Kidney (tissue), 14 donors: ENCODE results near the gene TRPM1. TPM values are rescaled to one million over a fixed set of nuclear protein-coding genes. Genes with fewer than 3 reads are reported as not detected.
A peak's percentile ranks its signal among the peaks of the same experiment; 100 is the strongest.

Experiments
- DNase-seq, 5 donors: peaks; one replicate each; pipeline ENCODE4 v3.0.0-alpha.2; 2013 to 2020
- FAIRE-seq: peaks from 2 replicates; lab custom pipeline; 2012; peaks lifted over from hg19 to GRCh38; lab: Jason Lieb, UNC
- H3K27ac ChIP-seq, 2 donors: one replicate each; pipeline ENCODE4 v1.7.0; 2013; ENCODE audit warnings: low read depth in 2 of 2, low read length in 2 of 2, inconsistent platforms in 1 of 2
- H3K27me3 ChIP-seq: one replicate; pipeline ENCODE4 v1.7.1; 2013; ENCODE audit warnings: low read length, inconsistent platforms; ENCODE audit not compliant: control insufficient read depth, insufficient read depth
- H3K36me3 ChIP-seq, 3 donors: one replicate each; pipeline versions ENCODE4 v1.7.0 to v1.7.1; 2013; ENCODE audit warnings: low read length in 3 of 3, control low read depth in 1 of 3, inconsistent platforms in 1 of 3; ENCODE audit not compliant: insufficient read depth in 3 of 3, control insufficient read depth in 2 of 3
- H3K4me1 ChIP-seq, 3 donors: one replicate each; pipeline versions ENCODE4 v1.7.0 to v1.7.1; 2013; ENCODE audit warnings: low read length in 3 of 3, inconsistent platforms in 1 of 3, low read depth in 1 of 3; ENCODE audit not compliant: control insufficient read depth in 2 of 3, insufficient read depth in 2 of 3
- H3K4me3 ChIP-seq, 3 donors: one replicate each; pipeline versions ENCODE4 v1.7.0 to v1.8.1; 2013; ENCODE audit warnings: low read length in 3 of 3, control low read depth in 1 of 3, inconsistent platforms in 1 of 3
- H3K9ac ChIP-seq, 3 donors: one replicate each; pipeline versions ENCODE4 v1.7.0 to v1.7.1; 2013; ENCODE audit warnings: low read length in 3 of 3, control low read depth in 1 of 3, inconsistent platforms in 1 of 3
- H3K9me3 ChIP-seq, 3 donors: one replicate each; pipeline versions ENCODE4 v1.7.0 to v1.7.1; 2013; ENCODE audit warnings: low read length in 3 of 3, control low read depth in 1 of 3, inconsistent platforms in 1 of 3; ENCODE audit not compliant: control insufficient read depth in 2 of 3, insufficient read depth in 1 of 3
- CTCF ChIP-seq: IDR thresholded peaks from 3 replicates; pipeline ENCODE4 v1.5.1; 2012; ENCODE audit warnings: mild to moderate bottlenecking, moderate library complexity, borderline replicate concordance; ENCODE audit not compliant: insufficient read depth; ENCODE audit errors: extremely low read depth
- intact Hi-C: fragments of 100-400 bp; cut with DNase I; formaldehyde crosslinking; loops from one replicate; pipeline ENCODE4 v1.11.1; 2022
- polyA plus RNA-seq: library from polyadenylated mRNA; stranded (reverse); fragments of 350-450 nt; fragmentation: Illumina TruSeq; extraction: RNeasy Lipid Tissue Mini Kit (QIAGEN cat#74804); gene quantifications from one replicate; pipeline ENCODE4 v1.2.3, GENCODE V29; 2014; ENCODE audit warnings: low read depth, low replicate concordance; ENCODE audit not compliant: insufficient read depth
- total RNA-seq: library from RNA; stranded (reverse); fragmentation: NEBNext Ultra II Directional; extraction: Animal tissue kit (Norgen Biotek cat#: 25700); gene quantifications from one replicate; pipeline ENCODE4 v1.2.1, GENCODE V29; 2021
- donor health status: control.
- donor health status: control.
- donor health status: control.
- donor health status: control.
- donor health status: control.
- donor health status: DM: yes; HTN: yes; CAD: no.
- donor health status: Normal renal cell carcinoma (clear cell type).

Gene TRPM1
- total and polyA plus RNA-seq, 2 donors from 2014 or later, result 1.3 TPM; not detected in 1

DNA sequence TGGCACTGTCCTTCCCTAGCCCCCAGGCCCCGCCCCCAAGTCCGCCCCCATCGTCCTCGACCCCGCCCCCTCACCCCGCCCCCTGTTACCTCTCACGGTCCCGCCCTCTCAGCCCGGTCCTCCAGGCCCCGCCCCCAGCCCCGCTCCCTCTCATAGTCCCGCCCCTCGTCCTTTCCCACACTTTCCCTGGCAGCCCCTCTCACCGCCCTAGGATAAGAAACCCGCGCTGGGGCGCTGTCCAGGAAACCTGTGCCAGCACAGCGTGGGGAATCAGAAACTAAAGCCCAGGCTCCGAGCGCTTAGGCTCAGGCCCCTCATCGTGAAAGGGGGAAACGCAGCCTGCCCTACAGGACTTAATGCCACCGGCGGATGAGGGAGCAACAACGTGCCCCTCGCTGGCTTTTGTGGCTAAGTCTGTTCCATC lies 20.9 kb downstream of the TRPM1 start:
- TF ChIP-seq CTCF, result no peak
- Histone ChIP-seq H3K9ac (peak overlapping the region in 1 of 3 donors; percentile 43), H3K9me3 (no peaks in the 10 kb centered on the region), H3K4me3 (peak overlapping the region in 1 of 3 donors; percentile 39), H3K4me1 (peaks cover 0 to 23% (median 21%) of the 10 kb centered on the region in 3 donors), H3K36me3 (no peaks in the 10 kb centered on the region), H3K27ac (peak overlapping the region; percentile 52 to 62), H3K27me3 (no peaks in the 10 kb centered on the region)
- FAIRE-seq, result no peak
- DNase-seq, result peak; percentile 46 to 85 (median 70)
- intact Hi-C loops, result no loop called here

GRCh38 chr15:31079519-31079918 lies 22.0 kb downstream of the TRPM1 start:
- no peak for TF ChIP-seq CTCF
- intact Hi-C loops, result no loop called here
- no peak for FAIRE-seq
- no peak overlapping the region for H3K9ac ChIP-seq
- DNase-seq, result no peak
- no peak overlapping the region for H3K4me3 ChIP-seq
- H3K36me3 ChIP-seq, result no peaks in the 10 kb centered on the region
- H3K4me1 ChIP-seq, result peaks cover 0 to 23% (median 21%) of the 10 kb centered on the region in 3 donors
- H3K9me3 ChIP-seq, result no peaks in the 10 kb centered on the region
- no peak overlapping the region for H3K27ac ChIP-seq
- no peaks in the 10 kb centered on the region for H3K27me3 ChIP-seq

GRCh38 chr15:31078471-31078870 lies 23.1 kb downstream of the TRPM1 start:
- H3K9me3 ChIP-seq, result no peaks in the 10 kb centered on the region
- FAIRE-seq (no peak), DNase-seq (no peak)
- H3K4me3 ChIP-seq, result no peak overlapping the region
- no peak overlapping the region for H3K27ac ChIP-seq
- H3K9ac ChIP-seq, result no peak overlapping the region
- no peak for TF ChIP-seq CTCF
- H3K27me3 ChIP-seq, result no peaks in the 10 kb centered on the region
- intact Hi-C loops, result no loop called here
- H3K36me3 ChIP-seq, result no peaks in the 10 kb centered on the region
- peaks cover 0 to 19% (median 18%) of the 10 kb centered on the region in 3 donors for H3K4me1 ChIP-seq

- Histone ChIP-seq H3K9me3 (no peaks in the 10 kb centered on the region), H3K27me3 (no peaks in the 10 kb centered on the region), H3K36me3 (no peaks in the 10 kb centered on the region), H3K4me1 (peaks cover 0 to 14% (median 12%) of the 10 kb centered on the region in 3 donors), H3K9ac (no peak overlapping the region), H3K27ac (no peak overlapping the region), H3K4me3 (no peak overlapping the region)
- DNase-seq, result no peak
- FAIRE-seq, result no peak
- intact Hi-C loops, result no loop called here
- TF ChIP-seq CTCF, result no peak
Measured at GRCh38 chr15:31077941-31078340, 23.6 kb downstream of the TRPM1 start.
